CD4-positive, alpha-beta T cell treated with Interleukin-15 for 1 hour (primary cell): Measurements from ENCODE around the gene GID8.

Source experiments
- DNase-seq: peaks from one replicate; pipeline ENCODE4 v3.0.0-alpha.2; 2020

The GID8 gene

GRCh38 chr20:62905536-62906117 is 32.3 kb upstream of the GID8 start:
- no peak for DNase-seq

GRCh38 chr20:62906209-62906608 is 31.7 kb upstream of the GID8 start:
- DNase-seq = no peak

- DNase-seq = no peak
Observed at GRCh38 chr20:62906647-62907375, 31.1 kb upstream of the GID8 start.

GRCh38 chr20:62907384-62908317 is 30.3 kb upstream of the GID8 start:
- DNase-seq = peak; percentile 37

- DNase-seq = no peak
Observed at GRCh38 chr20:62908971-62909791, 28.8 kb upstream of the GID8 start.

- DNase-seq = no peak
Observed at GRCh38 chr20:62910217-62910766, 27.7 kb upstream of the GID8 start.

- no peak for DNase-seq
Observed at GRCh38 chr20:62910777-62911497, 27.0 kb upstream of the GID8 start.

- no peak for DNase-seq
Observed at GRCh38 chr20:62911701-62912280, 26.2 kb upstream of the GID8 start.

GRCh38 chr20:62913043-62913630 is 24.8 kb upstream of the GID8 start:
- DNase-seq = no peak

GRCh38 chr20:62914436-62914835 is 23.5 kb upstream of the GID8 start:
- DNase-seq = no peak

- DNase-seq = peak; percentile 29
Observed at GRCh38 chr20:62914970-62915457, 22.9 kb upstream of the GID8 start.

GRCh38 chr20:62916703-62917476 is 21.1 kb upstream of the GID8 start:
- DNase-seq = no peak

GRCh38 chr20:62917720-62918119 is 20.2 kb upstream of the GID8 start:
- no peak for DNase-seq

GRCh38 chr20:62918147-62918546 is 19.8 kb upstream of the GID8 start:
- DNase-seq = peak; percentile 45

GRCh38 chr20:62918831-62919230 is 19.1 kb upstream of the GID8 start:
- DNase-seq = peak; percentile 43

GRCh38 chr20:62920039-62920645 is 17.8 kb upstream of the GID8 start:
- DNase-seq = no peak

- DNase-seq = peak; percentile 63
Observed at GRCh38 chr20:62921119-62921687, 16.7 kb upstream of the GID8 start.

- DNase-seq = peak; percentile 50
Observed at GRCh38 chr20:62922451-62922921, 15.5 kb upstream of the GID8 start.
